ENCODE measurements around the gene EFEMP1.
"Not testable (repeated sequence)": the region's sequence is repeated elsewhere in the genome, so short reads cannot be mapped to it uniquely, and the experiment has no call there.

The EFEMP1 gene

GRCh38 chr2:55838117-55838516 is 85.5 kb downstream of the EFEMP1 start:
- in situ Hi-C loops (cut with HindIII; ENCODE audit: low sequenced_read_pairs) = not testable (repeated sequence)

GRCh38 chr2:55837073-55837472 is 86.5 kb downstream of the EFEMP1 start:
- in situ Hi-C loops (cut with HindIII; ENCODE audit: low sequenced_read_pairs) = no loop called here

- in situ Hi-C loops (cut with HindIII; ENCODE audit: low sequenced_read_pairs) = not testable (repeated sequence)
These were observed 91.7 kb downstream of the EFEMP1 start for GRCh38 chr2:55831671-55832410.

GRCh38 chr2:55827855-55828254 is 95.7 kb downstream of the EFEMP1 start:
- in situ Hi-C loops (cut with HindIII; ENCODE audit: low sequenced_read_pairs) = no loop called here

- in situ Hi-C loops (cut with HindIII; ENCODE audit: low sequenced_read_pairs) = not testable (repeated sequence)
These were observed 96.2 kb downstream of the EFEMP1 start for GRCh38 chr2:55827428-55827827.

GRCh38 chr2:55826246-55826645 is 97.3 kb downstream of the EFEMP1 start:
- in situ Hi-C loops (cut with HindIII; ENCODE audit: low sequenced_read_pairs) = no loop called here

- in situ Hi-C loops (cut with HindIII; ENCODE audit: low sequenced_read_pairs) = no loop called here
These were observed 99.0 kb downstream of the EFEMP1 start for GRCh38 chr2:55824551-55825096.
